OCI-M1 (cell line): ENCODE data around the gene CPT1A.

Source experiments
- DNase-seq: peaks from one replicate; lab custom pipeline; 2025; lab: John Stamatoyannopoulos, UW

CPT1A gene

DNA sequence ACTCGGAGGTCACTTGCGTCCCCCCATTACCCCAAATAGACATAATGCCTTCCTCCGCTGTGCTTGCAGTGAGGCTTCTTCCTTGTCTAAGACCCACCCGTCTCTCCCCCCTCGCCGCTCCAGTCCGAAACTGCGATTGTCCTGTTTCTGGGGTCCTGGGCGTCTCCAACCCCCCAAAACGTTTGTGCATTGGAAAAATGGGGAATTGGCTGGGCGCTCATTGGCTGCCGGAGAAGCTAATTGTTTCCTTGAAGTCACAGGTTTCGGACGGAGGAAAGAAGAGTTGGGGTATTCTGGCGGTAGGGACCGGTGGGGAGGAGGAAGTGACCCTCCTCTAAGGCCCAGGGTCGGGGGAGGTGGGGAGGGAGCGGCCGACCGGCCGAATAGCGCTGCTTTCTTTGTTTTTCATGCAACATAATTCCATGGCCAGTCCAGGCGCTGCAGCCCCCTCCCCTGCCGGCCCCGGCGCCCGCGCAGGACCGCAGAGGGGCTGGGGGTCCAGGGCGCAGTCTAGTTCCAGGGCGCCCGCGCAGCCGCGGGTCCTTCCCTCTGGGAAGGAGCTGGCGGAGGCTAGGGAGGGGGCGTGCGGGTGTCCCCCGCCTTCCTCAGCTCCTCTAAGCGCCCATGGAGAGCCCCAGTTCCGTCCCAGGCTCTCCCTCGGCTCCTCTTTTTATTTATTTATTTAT is 12.7 kb upstream of the CPT1A start:
- no peak for DNase-seq

- no peak for DNase-seq
Observed at GRCh38 chr11:68852628-68853027, 10.9 kb upstream of the CPT1A start.

GRCh38 chr11:68848429-68848828 is 6.7 kb upstream of the CPT1A start:
- DNase-seq, result no peak

DNA sequence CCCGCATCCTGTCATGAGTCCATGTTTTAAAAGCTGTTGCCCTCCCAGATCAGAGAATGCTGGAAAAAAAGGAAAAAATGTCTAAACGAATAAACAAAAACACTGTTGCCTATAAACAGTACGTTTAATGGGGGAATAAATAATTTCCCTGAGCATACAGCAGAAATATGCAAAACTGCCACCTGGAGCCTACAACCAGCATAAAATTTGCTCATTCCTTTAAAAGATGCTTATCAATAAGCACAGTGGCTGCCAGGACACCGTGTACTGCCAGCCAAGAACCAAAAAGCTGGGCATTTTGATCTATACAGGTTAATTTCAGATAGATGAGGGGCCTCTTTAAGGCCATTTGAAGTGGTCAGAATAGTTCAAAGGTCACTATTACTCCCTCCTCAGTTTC is 5.7 kb upstream of the CPT1A start:
- no peak for DNase-seq

- DNase-seq, result no peak
Observed at GRCh38 chr11:68845351-68846002, 3.8 kb upstream of the CPT1A start.

- no peak for DNase-seq
Observed at GRCh38 chr11:68844801-68845200, 3.1 kb upstream of the CPT1A start.

- DNase-seq, result no peak
Observed at GRCh38 chr11:68844376-68844775, 2.7 kb upstream of the CPT1A start.

DNA sequence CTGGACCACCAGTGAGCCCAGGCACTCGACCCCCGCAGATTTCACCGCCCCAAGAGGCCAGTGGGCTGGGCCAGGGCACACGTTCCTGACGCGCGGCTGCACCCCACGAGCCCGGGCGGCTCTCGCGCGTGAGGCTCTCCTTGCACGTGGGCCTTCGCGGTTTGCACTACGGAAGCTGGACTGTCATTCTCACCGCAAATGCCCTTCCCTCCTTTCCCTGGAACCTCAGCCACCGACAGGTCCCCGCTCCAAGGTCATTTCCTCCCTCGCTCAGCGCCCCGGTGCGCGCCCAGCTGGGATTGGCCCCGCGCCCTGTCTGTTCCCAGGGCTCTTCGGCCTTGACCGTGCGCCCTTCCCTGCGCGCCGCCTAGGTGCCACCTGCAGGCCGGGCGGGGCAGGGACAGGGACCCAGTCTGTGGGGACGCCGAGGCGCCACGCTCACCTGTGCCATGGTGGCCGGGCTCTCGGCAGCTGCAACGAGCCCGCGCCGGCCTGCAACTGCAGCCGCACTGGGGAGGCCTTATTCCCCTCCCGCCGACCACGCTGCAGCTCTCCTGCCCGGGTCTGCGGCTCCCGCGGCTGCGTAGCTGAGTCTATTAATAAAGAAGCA is 2.1 kb upstream of the CPT1A start:
- peak; percentile 100 for DNase-seq

- DNase-seq, result peak; percentile 99
Observed at GRCh38 chr11:68843052-68843561, 1.4 kb upstream of the CPT1A start.

GRCh38 chr11:68842427-68843051 is 823 bp upstream of the CPT1A start:
- peak; percentile 85 for DNase-seq

- peak; percentile 97 for DNase-seq
Observed at GRCh38 chr11:68840661-68841653, 759 bp downstream of the CPT1A start.

DNA sequence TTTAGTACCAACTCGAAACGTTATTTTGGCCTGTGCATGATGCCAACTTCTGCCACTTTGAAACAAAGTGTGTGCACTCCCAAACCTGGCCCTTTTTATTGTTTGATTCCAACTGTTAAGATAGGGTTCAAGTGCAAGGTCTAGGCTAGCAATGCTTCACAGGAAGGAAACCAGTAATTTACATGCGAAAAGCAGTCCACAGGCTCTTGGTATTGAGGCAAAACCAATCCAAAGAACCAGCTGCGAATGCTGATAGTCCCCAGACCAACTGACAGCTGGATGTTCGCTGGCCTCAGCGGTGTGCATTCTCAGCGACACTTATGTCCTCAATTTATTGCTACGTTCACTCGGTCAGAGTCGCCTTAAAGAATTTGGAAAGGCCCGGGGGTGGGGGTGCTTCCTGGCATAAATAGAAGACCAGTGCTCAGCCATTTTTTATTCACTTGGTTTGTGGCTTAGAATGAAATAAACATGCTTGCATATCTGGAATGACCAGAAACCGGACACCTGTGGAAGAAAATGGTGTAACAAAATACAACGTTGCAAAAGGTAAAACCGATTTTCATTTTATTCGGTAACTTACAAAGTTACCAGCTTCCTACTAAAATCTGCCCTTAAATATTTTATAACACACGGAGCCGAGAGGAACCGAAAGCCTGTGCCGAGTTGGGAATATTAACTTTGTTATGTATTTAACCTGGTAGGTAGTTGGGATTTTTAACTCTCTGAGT is 1.6 kb downstream of the CPT1A start:
- DNase-seq, result peak; percentile 98

DNA sequence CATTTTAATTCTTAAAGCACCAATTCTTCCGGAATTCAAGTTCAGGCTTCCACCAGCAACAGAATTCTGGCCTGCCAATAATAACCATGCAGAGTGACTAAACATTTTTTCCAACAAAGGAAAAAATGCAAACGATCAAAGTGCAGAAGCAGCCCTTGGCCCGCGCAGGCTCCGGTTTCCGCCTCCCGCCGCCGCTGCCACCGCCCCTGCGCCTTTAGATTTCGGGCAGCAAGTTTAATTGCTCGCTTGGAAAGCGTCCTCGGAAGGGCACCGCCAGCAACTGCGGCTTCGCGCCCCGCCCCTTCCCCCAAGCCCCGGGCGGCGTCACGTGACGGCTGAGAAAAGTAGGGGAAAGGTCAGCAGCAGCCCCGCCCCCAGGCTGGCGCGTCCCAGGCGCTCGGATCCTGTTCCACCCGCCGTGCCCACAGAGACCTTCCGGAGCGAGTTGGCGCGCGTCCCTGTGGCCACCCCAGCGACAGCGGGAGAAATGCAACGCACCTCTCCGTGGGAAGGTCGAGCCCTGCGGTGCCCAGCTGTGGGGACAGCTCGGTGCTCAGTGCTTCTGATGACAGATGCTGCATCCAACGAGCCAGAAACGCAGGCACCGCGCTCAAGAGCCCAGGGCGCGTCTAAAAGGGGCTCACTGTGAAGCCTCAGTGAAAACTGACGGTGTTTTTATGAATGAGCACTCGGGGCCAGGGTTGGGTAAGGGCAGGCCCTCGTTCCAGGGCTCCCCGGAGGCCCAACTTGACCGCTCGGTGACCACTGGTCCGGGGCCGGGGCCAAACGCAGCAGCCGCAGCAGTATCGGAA is 2.5 kb downstream of the CPT1A start:
- peak; percentile 100 for DNase-seq

- DNase-seq, result peak; percentile 93
Observed at GRCh38 chr11:68838572-68838964, 3.1 kb downstream of the CPT1A start.

GRCh38 chr11:68837583-68838571 is 3.8 kb downstream of the CPT1A start:
- DNase-seq, result no peak

GRCh38 chr11:68835749-68836148 is 6.0 kb downstream of the CPT1A start:
- DNase-seq, result no peak

GRCh38 chr11:68835328-68835727 is 6.4 kb downstream of the CPT1A start:
- no peak for DNase-seq

- no peak for DNase-seq
Observed at GRCh38 chr11:68832476-68833181, 9.1 kb downstream of the CPT1A start.
